COLO668 (cell line): ENCODE results near the gene VSIG1.

ENCODE experiments used
- DNase-seq: peaks from one replicate; lab custom pipeline; 2025; ENCODE audit not compliant: unreplicated experiment; lab: John Stamatoyannopoulos, UW

The VSIG1 gene

GRCh38 chrX:108064001-108064400 is 19.1 kb downstream of the VSIG1 start:
- no peak for DNase-seq

DNA sequence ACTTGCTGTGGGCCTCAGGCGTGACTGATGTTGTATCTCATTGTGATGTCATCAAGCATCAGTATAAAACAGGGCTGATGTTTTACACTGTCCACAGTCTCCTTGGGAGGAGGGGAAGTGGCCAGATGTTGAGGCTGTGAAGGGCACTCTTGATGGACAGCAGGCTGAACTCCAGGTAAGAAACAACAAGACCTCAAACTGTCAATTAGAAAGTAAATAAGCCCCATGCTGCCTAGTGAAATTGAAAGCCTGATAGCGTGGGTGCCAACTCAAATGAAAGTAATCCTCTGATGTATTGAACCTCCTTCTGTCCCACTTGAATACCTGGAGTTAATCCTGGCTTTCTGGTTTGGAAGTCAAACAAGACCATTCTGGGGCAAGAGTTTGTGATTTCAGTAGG is 19.7 kb downstream of the VSIG1 start:
- DNase-seq: no peak

DNA sequence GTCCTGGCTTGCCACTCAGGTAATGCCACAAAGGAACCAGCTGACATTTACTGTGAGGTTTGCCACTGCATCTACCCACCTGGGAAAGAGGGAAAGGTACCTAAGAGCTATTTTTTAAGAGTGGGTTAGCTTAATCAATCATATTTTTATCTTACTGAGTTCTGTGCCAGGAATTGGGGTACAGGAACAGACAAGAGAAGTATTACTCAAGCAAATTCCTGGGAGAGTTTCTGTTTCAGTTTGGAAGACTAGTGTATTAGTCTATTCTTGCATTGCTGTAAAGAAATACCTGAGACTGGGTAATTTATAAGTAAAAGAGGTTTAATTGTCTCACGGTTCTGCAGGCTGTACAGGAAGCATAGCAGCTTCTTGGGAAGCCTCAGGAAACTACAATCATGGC is 23.3 kb downstream of the VSIG1 start:
- DNase-seq: no peak

DNA sequence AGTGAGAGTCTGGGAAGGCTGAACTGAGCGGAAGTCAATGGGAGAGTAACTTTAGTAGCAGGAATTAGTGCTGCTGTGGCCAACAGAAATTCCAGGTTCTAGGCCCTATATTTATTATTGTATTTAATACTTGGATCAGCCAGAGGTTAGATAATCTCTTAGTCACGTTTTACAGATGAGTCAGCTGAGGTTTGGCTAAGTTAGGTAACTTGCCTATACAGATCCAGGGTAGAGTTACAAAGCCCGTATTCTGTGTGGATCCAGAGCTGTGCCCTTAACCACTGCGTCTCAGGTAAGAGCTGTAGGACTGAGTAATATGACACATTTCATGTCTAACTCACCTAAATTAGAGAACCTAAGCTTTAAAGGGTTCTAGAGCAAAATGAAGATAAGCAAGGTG is 26.0 kb downstream of the VSIG1 start:
- DNase-seq: no peak

DNA sequence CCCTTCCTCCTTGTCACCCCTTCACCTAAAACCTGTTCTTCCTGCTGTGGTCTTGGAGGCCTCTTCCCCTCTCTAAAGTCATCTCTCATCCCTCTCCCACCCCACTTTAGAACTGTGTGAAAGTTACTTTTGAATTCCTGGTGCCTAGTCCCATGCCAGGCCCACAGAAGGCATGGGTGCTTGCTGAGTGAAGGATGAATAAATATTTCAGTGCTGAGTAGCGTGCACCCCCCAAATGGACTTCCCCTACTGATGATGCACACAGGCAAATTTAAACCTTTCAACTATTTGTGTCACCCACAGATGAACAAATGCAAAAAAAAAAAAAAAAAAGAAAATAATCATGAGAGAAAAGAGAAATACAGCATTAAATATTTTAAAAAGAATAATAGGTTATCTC is 26.7 kb downstream of the VSIG1 start:
- no peak for DNase-seq

DNA sequence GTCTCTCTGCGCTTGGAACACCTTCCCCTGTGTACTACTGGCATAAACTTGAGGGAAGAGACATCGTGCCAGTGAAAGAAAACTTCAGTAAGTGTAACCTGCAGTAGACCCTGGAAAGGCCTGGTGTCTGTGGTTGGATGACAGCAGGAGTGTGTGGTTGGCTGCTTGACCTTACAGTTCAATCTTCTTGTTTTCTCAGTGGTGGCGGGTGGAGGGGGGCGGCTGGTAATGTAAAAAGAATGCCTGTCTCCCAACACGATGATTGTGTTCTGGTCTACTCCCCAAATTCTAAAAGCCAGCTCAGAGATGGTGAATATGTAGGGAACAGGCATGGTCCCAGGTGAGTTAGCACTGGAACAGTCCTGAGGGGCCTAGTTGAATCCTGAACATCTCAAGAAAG is 27.9 kb downstream of the VSIG1 start:
- DNase-seq: no peak

- DNase-seq: no peak
Observed at GRCh38 chrX:108081110-108081509, 36.2 kb downstream of the VSIG1 start.

- DNase-seq: no peak
Observed at GRCh38 chrX:108087792-108088191, 42.9 kb downstream of the VSIG1 start.

DNA sequence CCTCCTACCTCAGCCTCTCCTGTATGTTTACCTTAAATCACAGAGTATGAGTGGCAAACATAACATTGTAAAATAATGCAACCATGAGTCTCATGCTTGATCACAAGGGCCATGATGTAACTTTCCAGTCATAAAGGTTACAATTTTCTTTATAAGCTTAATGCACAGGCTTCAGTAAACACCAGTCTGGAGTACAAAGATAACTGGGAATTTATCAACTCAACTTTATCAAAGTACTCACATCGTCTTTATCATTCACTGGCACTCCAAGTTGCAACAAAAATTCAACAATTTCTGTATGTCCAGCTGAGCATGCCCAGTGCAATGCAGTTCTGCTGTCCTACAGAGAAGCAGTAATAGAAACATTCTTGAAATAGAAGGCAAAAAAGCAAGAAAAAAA is 43.6 kb downstream of the VSIG1 start:
- no peak for DNase-seq

- no peak for DNase-seq
Observed at GRCh38 chrX:108090491-108091263, 45.8 kb downstream of the VSIG1 start.

- peak; percentile 95 for DNase-seq
Observed at GRCh38 chrX:108091264-108091877, 46.5 kb downstream of the VSIG1 start, which contains the start of the genes ATG4A and PSMD10. ATG4A (plus strand) TSS chrX:108091778; CDS start chrX:108091827, 49 bp downstream. PSMD10 (minus strand) TSS chrX:108091542; CDS start chrX:108091520, 22 bp downstream.

DNA sequence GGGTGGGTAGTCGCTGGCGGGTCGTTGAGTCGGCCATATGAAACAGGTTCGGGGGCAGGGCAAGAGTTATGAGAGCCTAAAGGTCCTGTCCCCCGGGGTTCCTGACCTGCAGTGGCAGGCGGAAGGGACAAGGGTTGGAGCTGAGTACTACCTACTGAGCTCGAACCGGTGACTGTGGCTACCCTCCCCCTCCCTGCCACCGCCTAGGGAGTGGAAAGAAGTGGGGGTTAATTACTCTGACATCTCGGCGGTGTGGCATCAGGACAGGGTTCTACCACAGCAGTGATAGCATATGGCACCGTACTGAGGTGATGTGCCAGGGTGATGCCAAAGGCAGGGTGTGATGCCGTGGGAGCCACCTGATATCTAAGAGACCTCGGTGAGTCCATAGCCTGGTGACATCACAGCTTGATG is 47.0 kb downstream of the VSIG1 start:
- peak; percentile 64 for DNase-seq

GRCh38 chrX:108097380-108097779 is 52.5 kb downstream of the VSIG1 start:
- no peak for DNase-seq

GRCh38 chrX:108105473-108105872 is 60.6 kb downstream of the VSIG1 start:
- DNase-seq: no peak

- no peak for DNase-seq
Observed at GRCh38 chrX:108114541-108114940, 69.7 kb downstream of the VSIG1 start.

DNA sequence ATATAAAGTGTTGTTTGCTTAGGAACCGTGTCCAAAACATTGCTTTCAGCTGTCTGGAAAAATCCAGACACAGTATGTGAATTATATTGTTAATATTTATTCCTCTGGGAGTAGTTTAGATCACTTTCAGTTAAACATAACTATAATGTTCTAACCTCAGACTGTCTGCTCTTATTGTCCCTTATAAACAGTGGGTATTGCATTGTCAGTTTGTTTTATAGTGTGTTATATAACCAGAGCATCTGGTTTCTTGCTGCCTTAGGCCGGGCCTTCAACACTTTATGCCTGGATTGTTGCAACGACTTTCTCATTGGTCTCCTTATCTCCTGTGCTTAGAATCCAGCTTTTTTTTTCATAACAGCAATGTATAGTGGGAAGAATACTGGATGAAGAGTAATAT is 73.1 kb downstream of the VSIG1 start:
- DNase-seq: no peak

- DNase-seq: no peak
Observed at GRCh38 chrX:108121291-108121690, 76.4 kb downstream of the VSIG1 start.

GRCh38 chrX:108122748-108123147 is 77.9 kb downstream of the VSIG1 start:
- DNase-seq: no peak

GRCh38 chrX:108123591-108124366 is 78.9 kb downstream of the VSIG1 start:
- no peak for DNase-seq

- DNase-seq: no peak
Observed at GRCh38 chrX:108126661-108127060, 81.8 kb downstream of the VSIG1 start.

DNA sequence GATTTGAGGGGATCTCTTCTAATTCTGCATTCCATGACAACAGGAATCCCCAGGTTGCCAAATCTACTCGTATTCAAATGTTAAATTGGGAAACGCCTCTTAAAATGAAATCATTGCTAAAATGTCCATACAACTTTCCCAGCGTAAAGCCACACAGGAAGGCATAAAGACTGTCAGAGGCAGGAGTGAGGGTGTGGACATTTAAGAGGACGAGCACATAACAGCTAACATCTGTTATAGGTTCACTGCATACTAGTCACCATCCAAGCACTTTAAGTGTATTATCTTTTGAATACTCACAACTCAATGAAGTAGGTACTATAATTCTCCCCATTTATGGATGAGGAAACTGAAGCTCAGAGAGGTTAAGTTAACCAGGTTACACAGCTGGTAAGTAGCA is 82.3 kb downstream of the VSIG1 start:
- no peak for DNase-seq
